ENCODE results near the gene NID1. TPM values are rescaled to one million over a fixed set of nuclear protein-coding genes. Genes with fewer than 3 reads are reported as not detected.

Gene NID1
- total and polyA plus RNA-seq, 2 donors: 158 to 207 TPM

DNA sequence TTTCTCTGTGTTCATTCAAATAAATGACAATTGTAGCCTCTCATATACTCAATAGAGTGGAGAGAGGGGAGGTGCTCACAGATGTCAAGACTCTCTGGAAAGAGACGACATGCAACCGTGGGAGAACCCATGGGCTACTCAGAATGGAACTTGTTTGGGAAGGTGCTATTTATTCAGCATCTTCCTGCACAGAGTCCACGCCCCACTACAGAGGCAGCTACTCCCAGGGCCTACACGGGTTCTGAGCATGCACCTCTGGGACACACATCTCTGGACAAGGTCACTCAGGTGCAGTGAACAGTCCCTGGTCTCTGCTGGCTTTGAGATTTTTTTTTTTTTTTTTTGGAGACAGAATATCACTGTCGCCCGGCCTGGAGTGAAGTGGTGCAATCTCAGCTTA is 64.1 kb downstream of the NID1 start:
- Histone ChIP-seq H3K4me1 (ENCODE audit: insufficient read depth) (no peaks in the 10 kb centered on the region), H3K27ac (ENCODE audit: low read depth) (no peak overlapping the region), H3K36me3 (ENCODE audit: insufficient read depth) (no peaks in the 10 kb centered on the region), H3K4me3 (ENCODE audit: low read depth, low read length) (no peak overlapping the region)
- DNase-seq (ENCODE audit: extremely low spot score): no peak
- WGBS: 89% methylated on average over 6 of the region's 6 CpGs

DNA sequence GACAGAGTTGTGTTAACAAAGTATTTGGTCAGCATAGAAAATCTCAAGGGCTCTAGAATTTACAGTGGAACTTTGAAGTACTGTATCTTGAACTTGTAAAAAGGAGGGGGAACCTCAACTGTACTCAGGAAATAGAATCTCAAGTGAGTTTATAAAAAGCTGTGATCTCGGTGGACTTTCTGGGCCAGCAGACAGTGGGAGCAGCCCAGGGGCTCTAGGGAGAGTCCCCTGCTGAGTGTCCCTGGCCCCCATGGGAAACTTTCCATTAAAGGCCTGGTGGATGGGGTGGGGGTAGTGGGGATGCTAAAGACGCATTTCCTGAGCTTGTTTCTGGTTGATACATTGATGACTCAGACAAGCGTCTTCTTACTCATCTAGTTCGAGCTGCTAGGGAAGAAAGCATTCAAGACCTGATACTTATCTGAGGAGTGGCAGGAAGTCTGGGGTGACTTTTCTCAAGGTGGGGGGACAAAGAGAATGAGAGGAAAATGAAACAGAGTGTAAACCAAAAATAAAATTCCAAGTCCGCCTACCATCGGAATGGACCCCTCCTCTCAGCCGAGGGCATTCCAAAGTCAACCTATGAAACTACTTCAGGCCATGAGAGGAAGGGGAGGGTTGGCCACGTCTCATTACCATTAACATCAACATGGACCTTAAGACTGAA is 65.5 kb downstream of the NID1 start:
- Histone ChIP-seq H3K4me3 (ENCODE audit: low read depth, low read length) (no peak overlapping the region), H3K4me1 (ENCODE audit: insufficient read depth) (no peaks in the 10 kb centered on the region), H3K36me3 (ENCODE audit: insufficient read depth) (no peaks in the 10 kb centered on the region), H3K27ac (ENCODE audit: low read depth) (peak overlapping the region; percentile 41)
- DNase-seq (ENCODE audit: extremely low spot score): no peak
- 67% methylated on average over 8 of the region's 8 CpGs for WGBS

DNA sequence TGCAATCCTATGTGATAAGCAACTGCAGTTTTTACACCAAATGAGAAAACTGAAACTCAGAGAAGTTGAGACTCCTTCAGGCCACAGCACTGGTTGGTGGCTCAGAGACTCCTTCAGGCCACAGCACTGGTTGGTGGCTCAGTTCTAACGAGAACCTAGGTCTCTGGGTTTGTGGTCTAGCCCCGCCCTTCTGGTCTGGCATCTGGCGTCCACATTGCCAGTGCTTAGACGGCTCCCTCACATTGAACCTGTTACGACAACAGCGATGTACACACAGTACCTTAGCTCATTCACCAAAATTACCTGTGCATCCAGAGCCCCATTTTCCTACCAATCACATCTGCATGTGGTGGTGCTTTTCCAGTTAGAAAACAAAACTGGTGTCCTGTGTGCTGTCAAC is 66.1 kb downstream of the NID1 start:
- DNase-seq (ENCODE audit: extremely low spot score): no peak
- Histone ChIP-seq H3K36me3 (ENCODE audit: insufficient read depth) (no peaks in the 10 kb centered on the region), H3K4me3 (ENCODE audit: low read depth, low read length) (no peak overlapping the region), H3K27ac (ENCODE audit: low read depth) (no peak overlapping the region), H3K4me1 (ENCODE audit: insufficient read depth) (no peaks in the 10 kb centered on the region)
- WGBS: 79% methylated on average over 6 of the region's 6 CpGs

DNA sequence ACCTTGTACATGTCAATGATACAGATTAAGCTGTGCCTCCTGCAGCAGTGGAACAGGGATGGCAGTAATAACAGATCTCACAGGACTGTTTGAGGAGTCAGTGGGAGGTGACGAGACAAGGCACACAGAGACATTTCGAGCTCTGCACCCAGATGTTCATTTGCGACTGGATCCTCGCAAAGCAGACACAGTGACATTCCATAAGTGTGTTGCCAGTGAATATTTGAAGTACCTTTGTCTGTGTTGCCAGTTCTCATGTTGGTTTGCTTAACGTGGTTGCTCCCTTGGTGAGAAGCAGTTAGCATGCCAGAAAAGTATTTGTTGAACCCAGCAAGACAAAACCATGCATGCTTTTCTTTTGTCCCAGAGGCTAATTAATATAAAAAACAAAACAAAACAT is 67.0 kb downstream of the NID1 start:
- Histone ChIP-seq H3K36me3 (ENCODE audit: insufficient read depth) (no peaks in the 10 kb centered on the region), H3K4me3 (ENCODE audit: low read depth, low read length) (no peak overlapping the region), H3K27ac (ENCODE audit: low read depth) (no peak overlapping the region), H3K4me1 (ENCODE audit: insufficient read depth) (no peaks in the 10 kb centered on the region)
- DNase-seq (ENCODE audit: extremely low spot score): no peak
- 86% methylated on average over 5 of the region's 5 CpGs for WGBS

DNA sequence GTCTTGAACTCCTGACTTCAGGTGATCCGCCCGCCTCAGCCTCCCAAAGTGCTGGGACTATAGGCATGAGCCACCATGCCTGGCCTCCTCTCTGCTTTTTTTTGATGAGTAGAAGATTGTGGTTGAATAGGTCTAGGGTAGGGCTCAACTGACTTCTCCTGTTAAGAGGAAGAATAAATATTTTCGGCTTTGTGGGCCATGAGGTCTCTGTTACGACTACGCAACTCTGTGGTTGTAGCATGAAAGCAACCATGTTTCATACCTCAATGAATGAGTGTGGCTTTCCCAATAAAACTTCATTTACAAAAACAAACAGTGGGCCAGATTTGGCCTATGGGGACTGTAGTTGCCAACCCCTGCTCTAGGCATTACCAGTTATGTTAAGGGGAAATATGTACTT is 67.8 kb downstream of the NID1 start:
- no peaks in the 10 kb centered on the region for H3K4me1 ChIP-seq (ENCODE audit: insufficient read depth)
- no peak overlapping the region for H3K27ac ChIP-seq (ENCODE audit: low read depth)
- H3K4me3 ChIP-seq (ENCODE audit: low read depth, low read length): no peak overlapping the region
- WGBS: 84% methylated on average over 5 of the region's 5 CpGs
- no peak for DNase-seq (ENCODE audit: extremely low spot score)
- H3K36me3 ChIP-seq (ENCODE audit: insufficient read depth): no peaks in the 10 kb centered on the region

DNA sequence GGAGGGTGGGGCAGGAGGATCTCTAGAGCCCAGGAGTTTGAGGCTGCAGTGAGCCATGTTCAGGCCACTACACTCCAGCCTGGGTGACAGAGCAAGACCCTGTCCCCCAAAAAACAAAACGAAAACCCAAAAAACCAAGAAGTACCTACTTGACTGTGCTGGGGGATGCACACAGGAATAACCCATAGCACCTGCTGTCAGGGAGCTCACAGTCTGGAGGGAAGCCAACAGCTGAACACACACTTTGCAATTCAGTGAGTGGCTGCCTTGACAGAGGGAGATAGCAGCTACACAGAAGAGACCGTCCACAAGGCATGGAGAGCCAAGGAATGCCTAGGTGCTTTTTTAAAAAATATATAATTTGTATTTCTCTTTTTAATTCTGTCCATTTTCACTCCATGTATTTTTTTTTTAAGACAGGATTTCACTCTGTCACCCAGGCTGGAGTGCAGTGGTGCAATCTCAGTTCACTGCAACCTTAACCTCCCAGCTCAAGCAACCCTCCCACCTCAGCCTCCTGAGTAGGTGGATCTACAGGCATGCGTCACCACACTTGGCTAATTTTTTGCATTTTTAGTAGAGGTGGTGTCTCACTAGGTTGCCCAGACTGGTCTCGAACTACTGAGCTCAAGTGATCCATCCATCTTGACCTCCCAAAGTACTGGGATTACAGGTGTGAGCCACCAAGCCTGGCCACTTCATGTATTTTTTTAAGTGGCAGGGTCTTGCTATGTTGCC is 68.7 kb downstream of the NID1 start:
- Histone ChIP-seq H3K4me1 (ENCODE audit: insufficient read depth) (no peaks in the 10 kb centered on the region), H3K36me3 (ENCODE audit: insufficient read depth) (no peaks in the 10 kb centered on the region), H3K27ac (ENCODE audit: low read depth) (no peak overlapping the region), H3K4me3 (ENCODE audit: low read depth, low read length) (no peak overlapping the region)
- no peak for DNase-seq (ENCODE audit: extremely low spot score)
- 93% methylated on average over 4 of the region's 4 CpGs for WGBS

DNA sequence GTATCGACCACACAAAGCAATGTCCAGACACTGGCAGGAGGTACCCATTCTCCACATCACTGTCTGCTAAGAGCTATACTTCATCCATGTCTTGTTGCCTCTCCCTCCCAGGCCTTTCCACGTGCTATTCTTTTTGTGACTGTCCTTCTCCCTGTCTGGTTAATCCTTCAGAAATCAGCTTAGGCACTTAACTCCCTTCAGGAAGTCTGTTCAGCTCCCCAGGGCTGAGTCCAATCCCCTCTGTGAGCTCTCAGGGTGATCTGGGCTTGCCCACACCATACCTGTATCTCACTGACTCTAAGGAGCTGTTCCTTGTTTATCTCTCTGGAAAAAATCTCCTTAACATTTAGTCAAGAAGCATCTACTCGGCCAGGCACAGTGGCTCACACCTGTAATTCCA is 69.4 kb downstream of the NID1 start:
- Histone ChIP-seq H3K36me3 (ENCODE audit: insufficient read depth) (no peaks in the 10 kb centered on the region), H3K4me1 (ENCODE audit: insufficient read depth) (no peaks in the 10 kb centered on the region), H3K4me3 (ENCODE audit: low read depth, low read length) (no peak overlapping the region), H3K27ac (ENCODE audit: low read depth) (no peak overlapping the region)
- 90% methylated on average over 3 of the region's 3 CpGs for WGBS
- DNase-seq (ENCODE audit: extremely low spot score): no peak

DNA sequence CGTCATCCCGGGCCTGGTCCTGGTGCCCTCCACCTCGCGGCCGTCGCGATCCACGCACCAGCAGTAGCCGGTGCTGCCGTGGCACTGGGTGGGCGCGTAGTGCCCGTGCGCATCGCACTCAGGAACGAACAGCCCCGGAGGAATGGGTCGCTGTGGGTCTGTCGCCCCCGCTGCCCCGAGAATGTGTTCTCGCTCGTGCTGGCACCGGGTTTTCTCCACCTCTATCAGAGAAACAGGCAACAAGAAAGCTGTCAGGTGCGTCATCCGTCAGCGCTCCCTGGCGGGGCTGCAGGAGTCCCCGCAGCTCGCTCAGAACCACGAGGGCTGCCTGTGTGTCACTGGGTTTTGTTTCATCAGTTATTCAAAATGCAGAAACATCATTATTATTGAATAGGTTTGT is 71.2 kb downstream of the NID1 start:
- H3K27ac ChIP-seq (ENCODE audit: low read depth): no peak overlapping the region
- WGBS: 97% methylated on average over 31 of the region's 31 CpGs
- no peak overlapping the region for H3K4me3 ChIP-seq (ENCODE audit: low read depth, low read length)
- no peaks in the 10 kb centered on the region for H3K36me3 ChIP-seq (ENCODE audit: insufficient read depth)
- no peaks in the 10 kb centered on the region for H3K4me1 ChIP-seq (ENCODE audit: insufficient read depth)
- DNase-seq (ENCODE audit: extremely low spot score): no peak

DNA sequence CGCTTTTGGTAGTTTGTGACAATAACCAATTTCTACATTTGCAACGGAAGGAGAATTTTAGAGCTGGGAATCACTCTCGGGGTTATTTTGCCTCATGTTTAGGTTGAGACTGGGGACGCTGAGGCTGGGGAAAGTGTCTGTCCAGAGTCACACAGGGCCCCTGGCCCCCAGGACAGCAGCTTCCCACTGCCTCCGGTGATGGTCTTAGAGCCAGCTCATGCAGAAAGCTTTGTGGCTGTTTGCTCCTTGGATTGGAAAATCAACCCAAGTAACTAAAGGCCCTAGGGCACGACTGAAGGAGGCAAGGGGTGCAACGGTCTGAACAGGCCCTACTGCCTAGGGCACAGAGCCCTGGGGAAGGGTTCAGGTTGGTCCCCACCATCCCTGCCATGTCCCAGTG is 72.0 kb downstream of the NID1 start:
- Histone ChIP-seq H3K4me1 (ENCODE audit: insufficient read depth) (no peaks in the 10 kb centered on the region), H3K27ac (ENCODE audit: low read depth) (no peak overlapping the region), H3K36me3 (ENCODE audit: insufficient read depth) (no peaks in the 10 kb centered on the region), H3K4me3 (ENCODE audit: low read depth, low read length) (no peak overlapping the region)
- no peak for DNase-seq (ENCODE audit: extremely low spot score)
- WGBS: 93% methylated on average over 7 of the region's 7 CpGs

DNA sequence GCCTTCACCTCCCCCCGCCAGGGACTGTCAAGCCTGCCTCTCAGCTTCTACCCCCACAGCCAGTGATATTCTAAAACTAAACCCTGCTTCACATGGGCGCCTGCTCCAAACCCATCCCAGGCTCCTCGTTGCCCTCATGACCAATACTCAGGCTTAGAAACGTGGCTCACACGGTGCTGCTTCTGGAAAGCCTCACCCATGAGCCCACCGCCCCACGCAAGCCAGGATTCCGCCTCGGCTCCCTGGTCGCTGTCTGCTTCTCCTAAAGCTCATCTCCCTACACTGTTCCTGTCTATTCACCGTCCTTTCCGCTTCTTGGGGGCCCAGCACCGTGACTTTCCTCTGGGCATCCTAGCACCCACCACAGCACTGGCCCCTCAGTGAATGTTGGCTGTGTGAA is 72.5 kb downstream of the NID1 start:
- H3K4me3 ChIP-seq (ENCODE audit: low read depth, low read length): no peak overlapping the region
- DNase-seq (ENCODE audit: extremely low spot score): no peak
- 86% methylated on average over 13 of the region's 13 CpGs for WGBS
- no peaks in the 10 kb centered on the region for H3K36me3 ChIP-seq (ENCODE audit: insufficient read depth)
- H3K4me1 ChIP-seq (ENCODE audit: insufficient read depth): no peaks in the 10 kb centered on the region
- no peak overlapping the region for H3K27ac ChIP-seq (ENCODE audit: low read depth)

DNA sequence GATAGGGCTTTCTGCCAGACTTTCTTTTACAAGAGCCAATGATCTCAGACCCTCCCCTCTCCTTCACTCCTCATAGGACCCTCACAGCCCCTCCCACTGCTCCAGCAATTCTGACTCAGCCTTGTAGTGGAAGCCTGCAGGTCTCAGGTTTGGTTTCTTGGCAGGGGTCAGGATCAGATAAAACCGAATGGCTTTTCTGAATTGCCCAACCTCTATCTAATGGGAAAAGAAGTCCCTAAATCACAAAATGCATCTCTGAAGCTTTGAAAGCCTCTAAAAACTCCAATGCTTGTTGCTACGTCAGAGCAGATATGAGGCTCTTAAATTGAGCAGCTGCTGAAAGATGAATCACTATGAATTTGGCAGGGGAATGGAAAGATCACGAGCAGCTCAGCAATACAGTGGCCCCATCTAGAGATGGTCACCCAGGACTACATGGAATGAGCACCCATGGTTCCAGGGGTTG is 74.5 kb downstream of the NID1 start:
- DNase-seq (ENCODE audit: extremely low spot score): no peak
- WGBS: 80% methylated on average over 3 of the region's 3 CpGs
- Histone ChIP-seq H3K36me3 (ENCODE audit: insufficient read depth) (no peaks in the 10 kb centered on the region), H3K4me3 (ENCODE audit: low read depth, low read length) (no peak overlapping the region), H3K27ac (ENCODE audit: low read depth) (no peak overlapping the region), H3K4me1 (ENCODE audit: insufficient read depth) (no peaks in the 10 kb centered on the region)

DNA sequence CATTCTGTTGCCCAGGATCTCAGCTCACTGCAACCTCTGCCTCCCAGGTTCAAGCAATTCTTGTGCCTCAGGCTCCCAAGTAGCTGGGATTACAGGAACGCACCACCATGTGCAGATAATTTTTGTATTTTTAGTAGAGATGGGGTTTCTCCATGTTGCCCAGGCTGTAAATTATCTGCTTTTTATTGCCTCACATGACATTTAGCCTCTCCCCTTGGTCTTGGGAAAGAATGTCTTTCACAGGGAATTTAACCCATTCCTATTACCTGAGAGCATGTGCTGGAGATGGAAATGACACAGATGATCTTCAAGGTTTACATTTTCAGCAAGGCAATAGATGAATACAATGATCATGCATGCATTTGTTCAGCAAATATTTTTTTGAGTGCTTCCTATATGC is 75.8 kb downstream of the NID1 start:
- DNase-seq (ENCODE audit: extremely low spot score): no peak
- 76% methylated on average over 1 of the region's 1 CpG for WGBS
- H3K4me3 ChIP-seq (ENCODE audit: low read depth, low read length): no peak overlapping the region
- no peaks in the 10 kb centered on the region for H3K4me1 ChIP-seq (ENCODE audit: insufficient read depth)
- no peak overlapping the region for H3K27ac ChIP-seq (ENCODE audit: low read depth)
- no peaks in the 10 kb centered on the region for H3K36me3 ChIP-seq (ENCODE audit: insufficient read depth)

DNA sequence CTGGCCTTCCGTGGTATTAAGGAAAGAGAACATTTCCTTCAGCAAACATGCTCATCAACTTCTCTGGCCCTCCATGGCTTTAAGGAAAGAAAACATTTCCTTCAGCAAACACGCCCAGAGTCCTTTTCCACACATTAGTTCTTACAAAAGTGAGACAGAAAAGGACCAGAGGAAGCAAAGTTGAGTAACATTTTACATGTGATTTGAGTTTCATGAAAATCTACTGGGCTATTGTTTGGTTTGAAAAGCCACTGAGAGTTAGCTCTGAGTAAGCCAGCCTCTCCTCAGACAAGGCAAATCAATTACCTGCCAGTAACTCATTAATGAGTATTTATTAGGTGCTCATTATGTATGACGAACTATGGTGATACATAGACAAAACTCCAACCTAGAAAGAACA is 78.0 kb downstream of the NID1 start:
- no peak for DNase-seq (ENCODE audit: extremely low spot score)
- WGBS: 57% methylated on average over 3 of the region's 3 CpGs
- Histone ChIP-seq H3K36me3 (ENCODE audit: insufficient read depth) (no peaks in the 10 kb centered on the region), H3K4me1 (ENCODE audit: insufficient read depth) (no peaks in the 10 kb centered on the region), H3K4me3 (ENCODE audit: low read depth, low read length) (no peak overlapping the region), H3K27ac (ENCODE audit: low read depth) (no peak overlapping the region)

DNA sequence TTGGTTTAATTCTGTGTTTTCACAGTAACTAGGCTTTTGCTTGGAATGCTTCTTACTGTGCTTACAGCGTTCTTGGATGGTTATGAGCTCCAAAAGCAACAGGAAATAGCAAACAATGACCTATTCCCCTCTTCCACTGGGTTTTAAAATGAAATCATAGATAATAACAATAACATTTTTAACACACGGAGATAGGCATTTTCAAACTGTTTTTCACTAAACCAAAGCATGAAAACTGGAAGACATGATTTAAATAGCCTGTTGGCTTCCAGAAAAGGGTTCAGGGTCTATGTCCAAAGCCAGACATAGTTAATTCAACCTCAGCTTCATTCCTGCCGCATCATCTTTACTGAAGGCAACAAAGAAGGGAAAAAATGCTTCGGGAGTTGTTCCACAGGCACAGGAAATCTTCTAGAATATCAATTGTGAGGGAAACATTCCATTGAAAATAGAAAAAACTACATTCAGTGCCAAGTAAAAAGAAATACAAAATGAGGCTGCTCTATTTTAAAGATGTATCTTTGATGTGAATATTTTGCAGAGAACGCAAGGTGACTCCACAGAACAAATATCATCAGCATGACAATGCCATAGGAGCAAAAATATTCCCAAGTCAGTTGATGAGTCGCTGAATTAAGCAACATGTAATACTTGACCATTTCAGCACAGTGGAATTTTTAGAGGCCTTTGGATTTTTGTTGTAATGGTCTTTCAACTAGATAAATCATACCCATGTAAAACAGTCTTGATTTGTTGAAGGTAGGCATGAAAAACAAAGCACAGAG is 80.7 kb downstream of the NID1 start:
- 36% methylated on average over 6 of the region's 6 CpGs for WGBS
- H3K4me1 ChIP-seq (ENCODE audit: insufficient read depth): no peaks in the 10 kb centered on the region
- H3K4me3 ChIP-seq (ENCODE audit: low read depth, low read length): no peak overlapping the region
- H3K27ac ChIP-seq (ENCODE audit: low read depth): no peak overlapping the region
- DNase-seq (ENCODE audit: extremely low spot score): no peak
- H3K36me3 ChIP-seq (ENCODE audit: insufficient read depth): peaks cover 3% of the 10 kb centered on the region

Data from urinary bladder (tissue), 4 donors.